Measurements from ENCODE around the gene SNX12. TPM values are rescaled to one million over a fixed set of nuclear protein-coding genes. Genes with fewer than 3 reads are reported as not detected.
"Not testable (repeated sequence)": the region's sequence is repeated elsewhere in the genome, so short reads cannot be mapped to it uniquely, and the experiment has no call there.

The SNX12 gene
- total RNA-seq, 3 donors from 2014 or later = 31.4 to 55.2 (median 44.2) TPM

DNA sequence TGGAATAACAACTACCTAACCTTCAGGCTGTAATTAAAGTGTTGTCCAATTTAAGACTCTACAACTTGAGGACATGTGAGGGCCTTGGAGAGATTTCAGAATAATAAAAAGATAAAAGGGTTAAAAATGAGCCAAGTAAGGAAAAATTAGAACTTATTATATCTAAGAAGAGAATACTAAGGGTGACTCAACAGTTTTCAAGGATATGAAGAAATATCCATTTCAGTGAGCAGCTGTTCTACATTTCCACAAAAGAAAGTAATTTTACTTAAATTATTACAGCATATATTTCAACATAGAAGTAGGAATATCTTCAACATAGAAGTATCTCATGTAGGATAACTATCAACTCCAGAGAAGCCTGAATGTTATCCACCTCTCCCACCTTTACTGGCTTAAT is 11.3 kb downstream of the SNX12 start:
- no peaks in the 10 kb centered on the region for H3K36me3 ChIP-seq
- peaks cover 0 to 2% of the 10 kb centered on the region in 2 donors for H3K27me3 ChIP-seq
- no peak for TF ChIP-seq POLR2AphosphoS5 (IDR thresholded peaks at IDR 0.05)
- TF ChIP-seq POLR2A (IDR thresholded peaks at IDR 0.05) = no peak
- TF ChIP-seq, protein P1, sequence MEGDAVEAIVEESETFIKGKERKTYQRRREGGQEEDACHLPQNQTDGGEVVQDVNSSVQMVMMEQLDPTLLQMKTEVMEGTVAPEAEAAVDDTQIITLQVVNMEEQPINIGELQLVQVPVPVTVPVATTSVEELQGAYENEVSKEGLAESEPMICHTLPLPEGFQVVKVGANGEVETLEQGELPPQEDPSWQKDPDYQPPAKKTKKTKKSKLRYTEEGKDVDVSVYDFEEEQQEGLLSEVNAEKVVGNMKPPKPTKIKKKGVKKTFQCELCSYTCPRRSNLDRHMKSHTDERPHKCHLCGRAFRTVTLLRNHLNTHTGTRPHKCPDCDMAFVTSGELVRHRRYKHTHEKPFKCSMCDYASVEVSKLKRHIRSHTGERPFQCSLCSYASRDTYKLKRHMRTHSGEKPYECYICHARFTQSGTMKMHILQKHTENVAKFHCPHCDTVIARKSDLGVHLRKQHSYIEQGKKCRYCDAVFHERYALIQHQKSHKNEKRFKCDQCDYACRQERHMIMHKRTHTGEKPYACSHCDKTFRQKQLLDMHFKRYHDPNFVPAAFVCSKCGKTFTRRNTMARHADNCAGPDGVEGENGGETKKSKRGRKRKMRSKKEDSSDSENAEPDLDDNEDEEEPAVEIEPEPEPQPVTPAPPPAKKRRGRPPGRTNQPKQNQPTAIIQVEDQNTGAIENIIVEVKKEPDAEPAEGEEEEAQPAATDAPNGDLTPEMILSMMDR (IDR thresholded peaks at IDR 0.05) = no peak
- no peak overlapping the region for H3K27ac ChIP-seq
- no peak overlapping the region for H3K4me3 ChIP-seq
- H3K9me3 ChIP-seq = no peaks in the 10 kb centered on the region
- H3K4me1 ChIP-seq = no peaks in the 10 kb centered on the region
- intact Hi-C loops (cut with DNase I; ENCODE audit: low total_unique reads) = no loop called here
- no peak for DNase-seq (ENCODE audit: low spot score in 2 of 2)

DNA sequence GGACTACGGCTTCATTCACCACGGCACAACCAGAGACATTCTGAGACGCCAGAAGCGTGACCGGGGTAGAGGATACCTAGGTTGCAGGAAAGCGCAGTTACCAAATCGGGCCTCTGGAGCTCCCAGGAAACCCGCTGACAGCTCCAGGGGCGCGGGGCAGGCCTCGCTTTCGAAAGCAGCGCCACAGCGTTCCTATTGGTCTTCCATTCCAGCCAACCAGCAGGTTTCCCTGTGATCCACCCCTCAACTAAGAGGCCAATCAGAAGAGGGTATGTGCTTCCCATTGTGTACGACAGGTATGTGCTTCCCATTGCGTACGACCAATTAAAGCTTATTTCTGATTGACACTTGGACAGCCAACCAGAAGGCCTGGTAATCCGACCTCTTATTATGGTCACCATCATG is 14.9 kb downstream of the SNX12 start:
- intact Hi-C loops (cut with DNase I; ENCODE audit: low total_unique reads) = no loop called here
- H3K27me3 ChIP-seq = no peaks in the 10 kb centered on the region
- no peaks in the 10 kb centered on the region for H3K4me1 ChIP-seq
- H3K27ac ChIP-seq = no peak overlapping the region
- H3K36me3 ChIP-seq = no peaks in the 10 kb centered on the region
- no peak for TF ChIP-seq POLR2AphosphoS5 (IDR thresholded peaks at IDR 0.05)
- TF ChIP-seq, protein P1 (IDR thresholded peaks at IDR 0.05) = no peak
- no peak for TF ChIP-seq POLR2A (IDR thresholded peaks at IDR 0.05)
- H3K4me3 ChIP-seq = no peak overlapping the region
- no peaks in the 10 kb centered on the region for H3K9me3 ChIP-seq
- DNase-seq (ENCODE audit: low spot score in 2 of 2) = no peak

GRCh38 chrX:71052721-71053120 is 15.4 kb downstream of the SNX12 start:
- Histone ChIP-seq H3K27me3 (no peaks in the 10 kb centered on the region), H3K27ac (no peak overlapping the region), H3K36me3 (no peaks in the 10 kb centered on the region), H3K4me3 (no peak overlapping the region), H3K9me3 (no peaks in the 10 kb centered on the region), H3K4me1 (no peaks in the 10 kb centered on the region)
- DNase-seq (ENCODE audit: low spot score in 2 of 2) = no peak
- TF ChIP-seq, protein P1 (IDR thresholded peaks at IDR 0.05) = no peak
- TF ChIP-seq POLR2AphosphoS5 (IDR thresholded peaks at IDR 0.05) = no peak
- no peak for TF ChIP-seq POLR2A (IDR thresholded peaks at IDR 0.05)
- intact Hi-C loops (cut with DNase I; ENCODE audit: low total_unique reads) = no loop called here

GRCh38 chrX:71047891-71048290 is 20.2 kb downstream of the SNX12 start:
- H3K9me3 ChIP-seq; H3K27me3 ChIP-seq; H3K4me1 ChIP-seq; intact Hi-C loops (cut with DNase I; ENCODE audit: low total_unique reads); DNase-seq (ENCODE audit: low spot score in 2 of 2); H3K36me3 ChIP-seq; H3K4me3 ChIP-seq; H3K27ac ChIP-seq: not testable (repeated sequence)

GRCh38 chrX:71017396-71017939 is 50.7 kb downstream of the SNX12 start:
- peak in 1 of 2 donors; percentile 78 for DNase-seq (ENCODE audit: low spot score in 2 of 2)
- no peaks in the 10 kb centered on the region for H3K4me1 ChIP-seq
- intact Hi-C loops (cut with DNase I; ENCODE audit: low total_unique reads) = no loop called here
- TF ChIP-seq, protein P1 (IDR thresholded peaks at IDR 0.05) = no peak
- TF ChIP-seq POLR2AphosphoS5 (IDR thresholded peaks at IDR 0.05) = no peak
- no peak for TF ChIP-seq POLR2A (IDR thresholded peaks at IDR 0.05)
- no peaks in the 10 kb centered on the region for H3K27me3 ChIP-seq
- H3K9me3 ChIP-seq = no peaks in the 10 kb centered on the region
- H3K4me3 ChIP-seq = no peak overlapping the region
- no peaks in the 10 kb centered on the region for H3K36me3 ChIP-seq
- H3K27ac ChIP-seq = no peak overlapping the region

Other genes starting within 250 kb of the SNX12 start
- gene TEX11, start 159.6 kb downstream of the SNX12 start, total RNA-seq = not detected
- 1 to 10 TPM in 2 of 3 donors, not detected in 1; 1.3 to 2.0 TPM for gene SLC7A3, start 137.2 kb downstream of the SNX12 start, total RNA-seq
- gene FOXO4, start 27.5 kb upstream of the SNX12 start, total RNA-seq = 10 to 100 TPM; 14.7 to 30.1 (median 21.1) TPM
- gene CXorf65, start 38.4 kb upstream of the SNX12 start, total RNA-seq = not detected
- gene IL2RG, start 43.2 kb upstream of the SNX12 start, total RNA-seq = 10 to 100 TPM in 1 of 3 donors, 1 to 10 TPM in 2; 5.1 to 10.8 (median 8.0) TPM
- 10 to 100 TPM; 32.1 to 34.7 (median 33.9) TPM for gene MED12, start 50.3 kb upstream of the SNX12 start, total RNA-seq
- 1 to 10 TPM in 1 of 3 donors, under 1 TPM in 2; under 0.01 to 1.0 (median 0.32) TPM for gene NLGN3, start 76.5 kb upstream of the SNX12 start, total RNA-seq
- gene GJB1, start 154.9 kb upstream of the SNX12 start, total RNA-seq = 1 to 10 TPM in 2 of 3 donors, not detected in 1; 1.8 to 6.9 TPM
- 10 to 100 TPM; 11.5 to 17.6 (median 11.5) TPM for gene ZMYM3, start 185.8 kb upstream of the SNX12 start, total RNA-seq
- 100 to 1,000 TPM; 247 to 260 (median 257) TPM for gene NONO, start 215.3 kb upstream of the SNX12 start, total RNA-seq
- gene ITGB1BP2, start 233.4 kb upstream of the SNX12 start, total RNA-seq = 1 to 10 TPM in 2 of 3 donors, not detected in 1; 1.0 to 1.6 TPM